HG03558 (cell line): ENCODE data around the gene ZNF683.
"Not testable (repeated sequence)": the region's sequence is repeated elsewhere in the genome, so short reads cannot be mapped to it uniquely, and the experiment has no call there.

Experiments used
- ATAC-seq: cut with Tn5 transposase; IDR thresholded peaks from one replicate; pipeline ENCODE4 v1.9.1; 2021; ENCODE audit warnings: moderate number of reproducible peaks; ENCODE audit not compliant: unreplicated experiment; ENCODE audit errors: extremely low read depth

Gene ZNF683

DNA sequence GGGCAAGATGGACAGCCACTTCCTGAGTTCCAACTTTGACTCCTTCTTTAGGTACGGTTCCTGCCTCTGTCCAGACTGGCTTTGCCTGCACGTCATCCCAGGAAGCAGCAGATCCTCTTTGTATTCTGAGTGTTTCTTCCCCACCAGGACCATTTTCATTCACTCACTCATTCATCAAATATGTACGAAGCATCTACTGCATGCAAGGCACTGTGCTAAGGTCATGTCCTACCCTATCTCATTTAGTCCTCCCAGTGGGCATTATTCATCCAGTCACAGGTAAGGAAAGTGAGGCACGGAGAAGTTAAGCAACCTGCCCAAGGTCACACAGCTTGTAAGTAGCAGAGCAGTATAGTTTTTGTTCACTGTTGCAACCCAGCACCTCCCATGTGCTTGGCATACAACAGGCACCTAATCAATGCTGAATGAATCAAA, 32.5 kb downstream of the ZNF683 start:
- no peak for ATAC-seq

DNA sequence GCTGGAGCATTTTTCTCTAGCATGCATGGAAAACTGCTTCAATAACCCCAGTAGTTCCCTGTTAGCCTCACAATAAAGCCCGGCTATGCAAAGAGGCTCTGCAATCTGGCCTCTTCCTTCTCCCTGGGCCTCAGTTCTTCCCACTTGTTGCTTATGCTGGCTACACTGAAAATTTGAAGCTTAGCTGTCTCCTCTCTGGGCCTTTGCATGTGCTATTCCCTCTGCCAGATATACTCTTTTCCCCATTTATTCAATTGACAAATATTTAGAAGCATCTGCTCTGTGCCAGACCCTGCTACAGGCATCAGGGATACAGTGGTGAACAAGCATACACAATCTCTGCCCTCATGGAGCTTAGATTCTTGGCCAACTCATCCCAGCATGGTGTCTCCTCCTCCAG, 33.9 kb downstream of the ZNF683 start:
- no peak for ATAC-seq

DNA sequence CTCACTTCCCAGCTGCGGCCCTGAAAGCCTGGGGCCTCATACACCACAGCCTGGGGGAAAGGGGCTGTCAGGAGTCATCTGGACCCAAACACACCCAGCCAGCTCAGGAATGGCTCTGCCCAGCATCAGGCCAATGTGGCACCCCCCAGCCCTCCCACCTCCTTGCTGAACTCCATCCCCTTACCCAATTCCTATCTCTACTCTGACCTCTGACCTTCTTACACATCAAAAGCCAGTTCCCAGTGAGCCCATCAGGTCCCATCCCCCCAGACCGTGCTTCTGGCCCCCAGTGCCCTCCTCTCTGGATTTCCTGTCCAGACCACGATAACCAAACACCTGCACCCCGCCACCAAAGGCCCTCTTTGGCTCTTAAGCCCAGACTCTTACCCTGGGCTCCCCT, 34.9 kb downstream of the ZNF683 start:
- no peak for ATAC-seq

DNA sequence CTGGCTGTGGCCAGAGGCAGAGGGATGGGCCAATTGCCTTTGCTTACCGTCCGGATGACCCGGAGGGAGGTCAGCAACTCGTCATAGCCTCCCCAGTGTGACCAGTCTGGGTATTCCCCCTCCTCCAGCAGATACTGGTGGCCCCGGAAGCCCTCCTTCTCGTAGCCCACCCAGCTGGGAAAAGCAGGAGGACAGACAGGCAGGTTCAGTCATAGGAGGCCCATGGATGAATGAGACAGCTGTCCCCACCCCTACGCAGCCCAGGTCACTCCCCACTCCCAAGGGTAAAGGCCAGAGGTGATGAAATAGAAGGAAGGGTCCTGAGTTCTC, 35.4 kb downstream of the ZNF683 start:
- ATAC-seq = no peak

DNA sequence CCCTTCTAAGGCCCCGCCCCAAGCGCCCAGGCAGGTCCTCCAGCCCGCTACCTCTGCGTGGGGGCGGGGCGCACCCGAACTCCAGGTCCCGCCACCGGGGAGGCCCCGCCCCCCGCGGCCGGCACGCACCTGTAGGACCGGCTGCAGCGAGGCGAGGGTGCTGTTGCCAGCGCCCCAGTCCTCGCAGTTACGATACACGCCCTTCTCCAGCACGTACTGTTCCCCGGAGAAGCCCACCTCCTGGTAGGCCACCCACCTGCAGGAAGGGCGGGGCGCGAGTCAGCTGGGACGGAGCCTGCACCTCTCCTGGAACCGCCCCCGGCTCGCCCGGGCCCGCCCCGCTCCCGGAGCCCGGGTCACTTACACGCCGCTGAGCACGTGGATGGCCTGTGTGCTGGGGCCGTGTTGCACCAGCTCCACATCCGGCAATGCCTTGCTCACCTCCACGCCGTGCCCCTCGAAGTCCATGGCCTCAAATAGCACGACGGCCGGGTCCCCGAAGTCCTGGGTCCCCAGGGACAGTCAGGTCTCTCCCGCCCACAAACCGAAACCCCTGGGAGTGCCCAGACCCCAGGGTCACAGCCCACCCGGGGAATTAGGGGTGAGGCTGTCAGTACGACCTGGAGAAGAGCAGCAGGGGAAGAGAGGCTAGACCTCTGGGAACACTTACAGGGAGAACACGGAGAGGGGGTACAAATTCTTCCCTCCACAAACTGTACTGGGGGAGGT, 35.9 kb downstream of the ZNF683 start:
- ATAC-seq = no peak

DNA sequence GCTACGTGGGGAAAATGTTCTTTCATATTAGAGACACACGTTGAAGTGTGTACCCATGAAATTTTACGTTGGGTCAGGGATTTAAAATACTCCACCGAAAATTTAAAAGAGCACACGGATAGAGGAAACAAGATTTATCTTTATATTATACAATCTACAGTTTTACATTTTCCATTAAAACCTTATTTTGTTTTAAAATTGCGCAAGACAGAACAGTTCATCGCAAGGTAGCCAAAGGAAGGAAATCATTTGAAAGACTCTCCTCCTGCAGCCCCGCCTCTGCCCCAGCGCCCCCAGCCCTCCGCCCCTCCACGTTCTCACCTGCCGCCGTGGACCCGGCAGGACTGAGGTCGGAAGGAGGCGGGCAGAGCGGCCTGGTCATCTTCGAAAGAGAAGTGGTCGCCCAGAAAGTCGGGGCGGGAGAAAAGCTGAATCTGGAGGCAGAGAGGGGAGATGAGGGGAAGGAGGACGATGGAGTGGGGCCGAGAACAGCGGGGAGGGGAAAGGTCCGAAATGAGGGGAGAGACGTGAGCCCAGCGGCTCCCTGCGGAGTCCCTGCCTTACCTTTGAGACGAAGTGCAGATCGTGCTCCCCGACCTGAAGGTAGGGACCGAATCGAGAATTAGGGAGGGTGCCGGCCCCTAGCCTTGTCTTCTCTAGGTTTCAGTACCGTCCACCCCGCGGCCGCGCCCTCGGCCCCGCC, 36.6 kb downstream of the ZNF683 start:
- ATAC-seq = no peak

DNA sequence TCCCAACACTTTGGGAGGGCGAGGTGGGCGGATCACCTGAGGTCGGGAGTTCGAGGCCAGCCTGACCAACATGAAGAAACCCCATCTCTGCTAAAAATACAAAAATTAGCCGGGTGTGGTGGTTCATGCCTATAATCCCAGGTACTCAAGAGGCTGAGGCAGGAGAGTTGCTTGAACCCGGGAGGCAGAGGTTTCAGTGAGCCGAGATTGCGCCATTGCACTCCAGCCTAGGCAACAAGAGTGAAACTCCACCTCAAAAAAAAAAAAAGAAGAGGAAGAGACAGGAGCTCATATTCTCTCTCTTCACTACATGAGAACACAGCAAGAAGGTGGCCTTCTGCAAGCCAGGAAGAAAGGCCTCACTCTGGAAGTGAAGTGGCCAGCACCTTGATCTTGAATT, 39.2 kb downstream of the ZNF683 start:
- not testable (repeated sequence) for ATAC-seq

DNA sequence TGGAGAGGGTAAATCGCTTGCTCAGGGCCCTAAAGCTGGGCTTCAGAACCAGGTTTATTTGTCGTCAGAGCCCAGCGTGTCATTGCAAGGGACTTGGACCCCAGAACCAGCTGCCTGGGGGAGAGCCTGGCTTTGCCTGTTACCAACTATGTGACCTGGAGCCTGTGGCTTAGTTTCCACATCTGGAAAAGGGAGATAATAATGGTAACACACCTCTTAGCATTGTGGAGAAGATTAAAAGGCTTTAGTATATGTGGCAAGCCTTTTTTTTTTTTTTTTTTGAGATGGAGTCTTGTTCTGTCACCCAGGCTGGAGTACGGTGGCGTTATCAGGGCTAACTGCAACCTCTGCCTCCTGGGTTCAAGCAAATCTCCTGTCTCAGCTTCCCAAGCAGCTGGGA, 42.3 kb downstream of the ZNF683 start:
- no peak for ATAC-seq

DNA sequence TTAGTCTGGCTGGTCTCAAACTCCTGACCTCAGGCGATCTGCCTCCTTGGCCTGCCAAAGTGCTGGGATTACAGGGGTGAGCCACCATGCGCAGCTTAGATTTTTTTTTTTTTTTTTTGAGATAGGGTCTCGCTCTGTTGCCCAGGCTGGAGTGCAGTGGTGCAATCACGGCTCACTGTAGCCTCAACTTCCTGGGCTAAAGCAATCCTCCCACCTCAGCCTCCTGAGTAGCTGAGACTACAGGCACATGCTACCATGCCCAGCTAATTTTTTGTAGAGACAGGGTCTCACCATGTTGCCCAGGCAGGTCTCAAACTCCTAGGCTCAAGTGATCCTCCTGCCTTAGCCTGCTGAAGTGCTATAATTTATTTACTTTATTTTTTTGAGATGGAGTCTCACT, 43.2 kb downstream of the ZNF683 start:
- ATAC-seq = not testable (repeated sequence)

DNA sequence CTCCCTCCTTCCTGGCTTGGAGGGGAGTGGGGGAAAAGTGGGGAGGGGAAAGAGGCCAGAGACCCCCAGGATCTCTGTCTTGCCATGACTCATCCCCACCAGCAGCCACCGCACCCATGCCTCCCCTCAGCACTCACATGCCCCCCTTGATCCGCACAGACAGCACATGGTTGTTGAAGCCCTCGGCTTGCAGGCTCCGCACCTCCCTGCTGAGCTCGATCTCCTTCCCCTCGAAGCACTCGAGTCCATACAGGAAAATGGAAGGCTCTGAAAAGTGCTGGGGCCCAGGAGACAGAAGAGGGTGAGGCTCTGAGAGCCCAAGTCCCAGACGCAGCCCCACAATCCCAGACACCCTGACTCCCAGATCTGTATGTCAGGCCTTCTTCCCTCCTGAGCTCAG, 44.0 kb downstream of the ZNF683 start:
- ATAC-seq = no peak

DNA sequence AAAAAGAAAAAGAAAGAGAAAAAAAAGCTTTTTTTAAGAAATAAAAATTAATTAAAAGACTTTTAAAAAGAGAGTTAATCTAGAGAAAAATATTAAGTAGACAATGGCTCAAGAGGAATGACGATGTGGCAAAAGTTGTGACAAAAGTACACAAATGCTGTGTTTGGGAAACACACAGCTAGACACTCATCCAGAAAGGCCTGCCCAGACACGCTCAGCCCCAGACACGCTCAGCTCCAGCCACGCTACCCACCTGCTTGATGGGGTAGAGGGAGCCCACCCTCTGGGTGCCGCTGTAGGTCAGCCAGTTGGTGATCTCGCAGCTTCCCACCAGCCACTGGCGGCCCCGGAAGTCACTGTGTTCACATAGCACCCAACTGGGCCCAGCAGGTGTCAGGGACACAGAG, 44.6 kb downstream of the ZNF683 start:
- no peak for ATAC-seq

DNA sequence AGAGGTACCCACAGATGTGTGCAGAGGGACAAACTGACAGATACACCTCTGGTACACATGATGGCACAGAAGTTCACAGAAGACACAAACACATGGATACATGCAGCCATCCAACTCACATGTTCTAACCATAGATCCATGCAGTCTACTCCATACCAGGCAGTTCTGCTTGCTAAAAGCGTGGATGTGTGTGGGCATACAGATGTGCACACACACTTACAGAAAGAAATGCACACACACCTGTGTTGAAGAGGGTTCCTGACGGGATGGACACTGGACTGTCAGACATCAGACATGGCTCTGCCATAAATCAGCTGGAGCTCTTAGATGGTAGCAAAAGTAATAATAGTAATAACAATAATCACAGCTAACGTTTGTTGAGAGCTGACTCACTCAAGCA, 48.0 kb downstream of the ZNF683 start:
- no peak for ATAC-seq

DNA sequence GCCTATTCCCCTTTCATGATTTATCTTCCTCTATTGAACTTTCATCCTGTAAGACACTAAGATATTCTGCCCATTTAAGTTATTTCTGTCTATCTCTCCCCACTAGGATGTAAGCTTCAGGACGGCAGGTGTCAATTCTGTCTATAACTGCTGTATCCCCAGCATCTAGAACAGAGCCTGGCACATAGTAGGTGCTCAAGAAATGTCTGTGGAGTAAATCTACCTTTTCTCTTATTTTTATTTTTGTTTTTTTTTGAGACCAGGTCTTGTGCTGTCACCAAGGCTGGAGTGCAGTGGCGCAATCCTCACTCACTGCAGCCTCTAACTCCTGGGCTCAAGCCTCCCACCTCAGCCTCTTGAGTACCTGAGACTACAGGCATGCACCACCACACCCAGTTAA, 49.2 kb downstream of the ZNF683 start:
- ATAC-seq = no peak

DNA sequence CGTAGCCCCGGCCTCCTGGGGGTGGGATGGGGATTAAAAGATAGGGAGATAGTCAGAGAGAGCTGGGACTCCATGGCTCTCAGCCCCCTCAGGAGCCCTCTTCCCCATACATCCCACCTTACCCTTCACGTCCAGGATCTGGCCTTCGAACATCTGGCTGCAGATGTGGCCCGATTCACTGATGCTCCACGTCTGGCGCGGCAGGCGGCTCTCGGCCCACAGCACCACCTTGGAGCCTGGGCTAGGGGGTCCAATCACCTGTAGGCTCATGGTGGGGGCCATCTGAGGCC, 50.6 kb downstream of the ZNF683 start:
- ATAC-seq = no peak

DNA sequence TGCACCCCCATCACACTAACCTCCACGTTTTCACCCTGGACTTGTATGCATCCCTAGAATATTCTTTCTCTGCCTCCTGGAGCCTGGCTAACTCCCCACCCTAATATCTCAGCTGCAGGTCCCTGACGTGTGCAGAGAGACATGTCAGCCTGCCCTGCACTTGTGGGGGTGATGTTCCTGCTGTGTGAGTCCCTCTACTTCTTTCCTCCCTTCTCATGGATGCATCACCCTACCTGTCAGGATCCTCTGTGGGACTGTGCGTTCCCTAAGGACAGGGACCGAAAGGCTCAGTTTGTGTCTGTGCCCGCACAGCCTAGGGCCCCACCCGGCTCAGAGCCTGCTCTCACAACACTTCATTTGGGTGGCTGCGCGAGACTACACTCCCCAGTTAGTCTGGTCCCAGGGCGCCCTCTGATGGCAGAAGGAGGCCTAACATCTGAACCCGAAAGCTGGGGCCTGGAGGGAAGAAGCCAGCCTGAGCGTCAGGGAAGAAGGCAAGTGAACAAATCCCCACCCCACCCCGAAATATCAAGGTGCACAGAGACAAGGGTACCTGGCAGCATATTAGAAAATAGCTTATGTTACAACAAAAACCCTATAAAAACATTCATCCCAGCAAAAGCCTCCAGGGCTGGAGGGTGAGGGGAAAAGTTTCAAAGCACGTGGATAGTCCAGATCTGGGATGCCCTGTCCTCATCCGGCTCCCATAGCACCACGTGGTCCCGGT, 51.1 kb downstream of the ZNF683 start:
- ATAC-seq = no peak

DNA sequence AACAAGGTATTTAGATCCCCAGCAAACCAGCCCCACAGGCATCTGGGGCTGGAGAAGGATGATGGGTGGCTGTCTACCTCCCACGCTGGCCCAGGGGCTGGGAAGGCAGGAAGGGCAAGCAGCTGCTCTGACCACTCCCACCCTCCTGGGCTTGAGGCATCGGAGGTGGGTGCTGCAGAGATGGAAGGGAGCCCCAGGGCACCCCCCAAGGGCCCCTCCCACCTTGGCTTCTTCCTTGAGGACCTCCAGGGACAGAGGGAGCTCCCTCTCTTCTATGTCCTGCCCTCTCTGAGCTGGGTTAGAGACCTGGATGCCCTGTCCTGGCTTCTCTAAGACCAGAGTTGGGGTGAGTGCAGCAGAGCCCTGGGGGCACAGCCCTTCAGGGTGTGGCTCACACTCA, 51.7 kb downstream of the ZNF683 start:
- ATAC-seq = no peak

DNA sequence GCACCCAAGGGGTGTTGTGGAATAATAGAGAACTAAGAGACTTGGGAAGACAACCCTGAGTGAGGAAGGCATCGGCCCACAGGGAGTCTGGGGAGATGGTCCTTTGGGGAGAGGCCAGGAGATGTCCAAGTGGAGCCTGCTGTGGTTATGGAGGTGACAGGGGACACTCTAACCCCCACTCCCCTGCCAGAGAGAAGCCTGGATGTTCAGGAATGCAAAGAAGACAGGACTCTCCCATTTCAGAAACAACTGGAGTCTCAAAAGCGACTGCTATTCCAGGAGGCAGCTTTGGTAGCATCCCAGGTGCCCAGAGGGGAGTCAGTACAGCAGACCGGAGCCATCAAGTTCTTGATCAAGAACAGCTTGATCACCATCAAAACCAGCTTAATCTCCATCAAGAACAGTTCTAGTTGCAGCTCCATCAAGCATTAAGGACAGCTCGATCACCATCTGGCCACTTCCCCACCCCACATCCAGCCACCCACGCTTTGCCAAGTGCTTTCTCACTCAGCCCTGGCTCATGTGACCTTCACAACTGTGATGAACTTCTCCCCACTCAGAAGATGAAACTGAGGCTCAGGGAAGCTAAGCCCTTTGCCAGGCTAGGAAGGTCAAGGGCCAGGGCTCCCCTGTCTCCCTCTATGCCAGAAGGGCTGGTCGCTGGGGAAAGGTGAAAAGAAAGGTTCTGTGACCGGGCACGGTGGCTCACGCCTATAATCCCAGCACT, 54.0 kb downstream of the ZNF683 start:
- ATAC-seq = no peak

DNA sequence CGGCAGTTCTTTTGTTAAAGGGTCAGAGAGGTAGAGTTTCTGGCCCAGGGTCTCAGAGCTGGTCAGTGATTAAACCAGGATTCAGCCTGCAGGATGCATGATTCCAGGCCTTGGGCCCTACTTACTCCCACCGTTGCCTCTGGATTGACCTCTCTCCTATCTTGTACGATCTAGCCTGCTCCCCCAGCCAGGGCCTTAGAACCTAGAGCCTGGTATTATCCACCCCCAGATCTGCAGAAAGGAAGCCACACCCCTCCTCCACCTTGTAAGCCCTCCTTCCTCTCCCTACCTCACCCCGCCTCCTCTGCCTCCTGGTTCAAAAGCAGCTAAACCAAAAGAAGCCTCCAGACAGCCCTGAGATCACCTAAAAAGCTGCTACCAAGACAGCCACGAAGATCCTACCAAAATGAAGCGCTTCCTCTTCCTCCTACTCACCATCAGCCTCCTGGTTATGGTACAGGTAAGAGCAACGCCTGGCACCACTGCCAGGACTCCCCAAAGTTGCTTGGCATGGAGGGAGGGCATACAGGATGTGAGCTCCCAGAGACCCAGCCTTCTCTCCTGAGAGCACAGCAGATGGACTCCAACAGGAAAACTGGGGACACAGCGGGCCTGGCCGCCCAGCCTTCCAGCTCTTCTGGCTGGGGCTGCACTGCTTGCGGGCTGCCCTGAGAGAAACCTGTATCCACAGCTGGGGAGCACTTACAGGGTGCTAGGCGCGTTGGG, 54.8 kb downstream of the ZNF683 start, which contains the start of gene CD52:
CD52 (plus strand) TSS at position 347 of the 726 bp plus-strand sequence; CDS start at position 407, 60 bp downstream.
- ATAC-seq = no peak

DNA sequence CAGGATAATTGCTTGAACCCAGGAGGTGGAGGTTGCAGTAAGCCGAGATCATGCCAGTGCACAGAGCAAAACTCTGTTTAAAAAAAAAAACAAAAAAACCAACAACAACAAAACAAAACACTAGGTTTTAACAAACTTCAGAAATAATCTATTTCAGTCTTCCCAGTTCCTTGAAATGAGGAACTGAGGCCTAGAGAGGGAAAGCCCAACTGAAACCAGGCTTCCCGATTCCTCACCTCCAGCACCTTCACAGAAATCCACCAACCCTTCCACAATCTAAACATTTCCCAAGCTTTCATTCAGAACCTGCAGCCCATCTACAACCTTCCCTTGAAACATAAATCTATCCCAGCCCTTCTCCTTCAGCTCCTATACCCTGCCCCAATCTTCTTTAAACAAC, 55.4 kb downstream of the ZNF683 start:
- no peak for ATAC-seq
